HG03521 (cell line): ENCODE measurements around the gene SNRPD2.
A peak's percentile ranks its signal among the peaks of the same experiment; 100 is the strongest.

Source experiments
- ATAC-seq: cut with Tn5 transposase; IDR thresholded peaks from one replicate; pipeline ENCODE4 v1.9.1; 2021; ENCODE audit warnings: mild to moderate bottlenecking, moderate library complexity; ENCODE audit not compliant: unreplicated experiment

The SNRPD2 gene

DNA sequence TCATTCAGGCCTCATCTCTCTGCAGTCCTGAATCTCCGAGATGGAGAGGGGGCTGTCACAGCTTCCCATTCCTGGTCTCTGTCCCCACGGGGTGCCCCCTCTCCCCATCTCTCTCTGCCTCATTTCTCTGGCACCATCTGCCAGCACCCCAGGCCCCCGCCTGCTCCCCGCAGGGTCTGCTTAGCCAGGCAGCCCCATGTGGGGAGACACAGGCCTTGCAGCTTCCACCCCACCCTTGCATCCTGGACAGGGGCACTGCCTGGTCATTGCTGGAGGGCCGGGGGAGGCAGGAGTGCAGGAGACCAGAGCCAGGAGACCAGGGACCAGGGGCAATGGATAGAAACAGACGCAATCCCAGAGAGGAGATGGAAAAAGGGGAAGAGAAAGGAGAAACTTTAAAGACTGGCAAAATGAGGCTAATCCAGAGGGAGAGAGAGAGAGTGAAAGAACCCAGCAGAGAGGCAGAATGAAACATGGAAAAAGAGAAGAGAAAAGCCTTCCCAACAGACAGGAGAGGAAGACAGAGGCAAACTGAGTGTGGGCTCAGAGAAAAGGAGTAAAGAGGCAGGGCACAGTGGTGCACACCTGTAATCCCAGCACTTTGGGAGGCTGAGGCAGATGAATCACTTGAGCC lies 32.5 kb downstream of the SNRPD2 start:
- ATAC-seq: no peak

DNA sequence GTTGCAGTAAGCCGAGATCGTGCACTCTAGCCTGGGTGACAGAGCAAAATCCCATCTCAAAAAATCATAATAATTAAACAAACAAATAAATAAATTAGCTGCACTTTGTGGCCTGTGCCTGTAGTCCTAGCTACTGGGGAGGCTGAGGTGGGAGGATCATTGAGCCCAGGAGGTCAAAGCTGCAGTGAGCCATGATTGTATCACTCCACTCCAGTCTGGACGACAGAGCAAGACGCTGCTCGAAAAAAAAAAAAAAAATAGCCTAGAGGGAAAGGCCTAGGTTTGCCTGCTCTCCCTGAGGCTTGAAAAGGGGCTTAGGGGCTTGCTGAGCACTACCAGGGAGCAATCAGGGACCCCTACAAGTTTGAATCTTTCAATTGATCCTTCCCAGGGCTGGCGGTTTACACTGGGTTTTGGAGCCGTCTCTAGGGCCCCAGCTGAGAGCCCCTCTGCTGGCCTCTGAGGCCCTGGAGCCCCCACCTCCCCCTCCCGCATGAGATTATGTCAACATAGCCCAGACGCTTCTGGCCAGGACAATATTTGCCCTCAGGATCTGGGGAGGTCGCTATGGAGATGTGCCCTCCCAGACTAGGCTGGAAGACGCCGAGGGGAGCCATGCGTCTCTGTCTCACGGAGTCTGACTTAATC lies 34.1 kb downstream of the SNRPD2 start:
- no peak for ATAC-seq

GRCh38 chr19:45655073-45655472 lies 36.7 kb downstream of the SNRPD2 start:
- no peak for ATAC-seq

DNA sequence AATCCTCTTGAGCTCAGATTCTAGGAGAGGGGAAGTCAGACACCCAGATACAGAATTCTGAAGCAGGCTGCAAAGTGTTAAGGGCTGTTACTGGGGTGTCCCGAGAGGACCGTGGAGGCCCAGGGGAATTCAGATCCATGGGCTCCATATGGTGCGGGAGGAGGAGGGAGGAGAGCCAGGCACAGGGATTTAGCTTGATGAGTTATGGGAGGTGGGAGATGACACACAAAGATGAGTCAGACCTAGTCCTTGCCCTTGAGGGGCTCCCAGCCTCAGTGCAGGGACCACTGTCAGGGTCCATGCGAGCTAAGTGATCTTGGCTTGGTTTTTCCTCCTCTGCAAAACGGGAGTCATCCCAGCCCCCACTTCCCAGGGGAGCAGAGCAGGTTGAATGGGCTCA lies 38.1 kb downstream of the SNRPD2 start:
- ATAC-seq: no peak

DNA sequence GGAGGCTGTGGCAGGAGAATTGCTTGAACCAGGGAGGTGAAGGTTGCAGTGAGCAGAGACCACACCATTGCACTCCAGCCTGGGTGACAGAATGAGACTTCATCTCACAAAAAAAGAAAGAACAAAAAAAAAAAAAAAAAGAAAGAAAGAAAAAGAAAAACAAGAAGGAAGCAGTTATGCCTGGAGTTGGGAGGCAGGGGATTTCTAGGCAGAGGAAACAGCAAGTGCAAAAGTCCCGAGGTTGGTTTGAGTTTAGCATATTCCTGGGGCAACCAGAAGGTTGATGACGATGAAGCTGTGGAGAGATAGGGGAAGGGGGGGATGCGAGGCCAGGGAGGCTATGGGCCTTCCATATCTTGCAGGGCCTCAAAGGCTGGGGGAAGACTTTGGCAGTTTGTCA lies 41.0 kb downstream of the SNRPD2 start:
- ATAC-seq: no peak

- no peak for ATAC-seq
Measured at GRCh38 chr19:45646345-45646698, 45.4 kb downstream of the SNRPD2 start.

GRCh38 chr19:45645631-45646344 lies 46.0 kb downstream of the SNRPD2 start:
- peak; percentile 29 for ATAC-seq

GRCh38 chr19:45645068-45645630 lies 46.6 kb downstream of the SNRPD2 start:
- no peak for ATAC-seq

DNA sequence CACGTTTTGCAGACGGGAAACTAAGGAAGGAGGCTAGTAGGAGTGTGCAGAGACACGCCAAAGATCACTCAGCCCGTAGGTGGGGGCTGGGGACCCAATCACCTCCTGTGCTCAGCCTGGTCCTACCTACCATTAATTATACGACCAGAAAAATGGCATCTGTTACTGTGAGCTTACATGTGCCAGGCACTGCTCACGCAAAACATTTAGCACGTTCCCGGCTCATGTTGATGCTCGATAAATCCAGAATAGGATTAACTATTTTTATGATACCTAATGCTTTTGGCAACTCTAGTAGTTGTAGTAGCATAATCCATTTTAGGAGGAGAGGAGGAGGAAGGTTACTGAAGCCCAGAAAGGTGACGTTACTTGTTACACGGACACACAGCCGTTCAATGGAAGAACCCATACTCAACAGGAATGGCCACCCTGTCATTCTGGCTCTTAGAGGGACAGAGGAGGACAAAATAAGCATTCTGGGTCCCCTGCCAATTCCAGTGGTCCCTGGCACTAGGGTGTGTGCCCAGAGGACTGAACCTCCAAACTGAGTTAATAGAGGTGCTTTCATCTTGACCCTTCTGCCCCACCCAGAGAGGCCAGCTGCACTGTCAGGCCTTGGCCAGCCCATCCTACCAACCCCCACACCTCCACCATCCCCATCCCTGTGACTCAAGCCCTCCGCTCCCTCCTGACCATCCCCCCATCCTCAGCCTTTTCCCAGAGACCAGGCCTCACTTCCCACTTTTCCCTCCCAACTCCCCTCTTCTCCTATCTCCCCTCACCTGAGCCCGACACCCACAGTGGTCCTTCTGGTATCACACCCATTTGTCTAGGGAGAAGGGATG lies 47.6 kb downstream of the SNRPD2 start:
- no peak for ATAC-seq

GRCh38 chr19:45643024-45643926 lies 48.5 kb downstream of the SNRPD2 start:
- no peak for ATAC-seq

DNA sequence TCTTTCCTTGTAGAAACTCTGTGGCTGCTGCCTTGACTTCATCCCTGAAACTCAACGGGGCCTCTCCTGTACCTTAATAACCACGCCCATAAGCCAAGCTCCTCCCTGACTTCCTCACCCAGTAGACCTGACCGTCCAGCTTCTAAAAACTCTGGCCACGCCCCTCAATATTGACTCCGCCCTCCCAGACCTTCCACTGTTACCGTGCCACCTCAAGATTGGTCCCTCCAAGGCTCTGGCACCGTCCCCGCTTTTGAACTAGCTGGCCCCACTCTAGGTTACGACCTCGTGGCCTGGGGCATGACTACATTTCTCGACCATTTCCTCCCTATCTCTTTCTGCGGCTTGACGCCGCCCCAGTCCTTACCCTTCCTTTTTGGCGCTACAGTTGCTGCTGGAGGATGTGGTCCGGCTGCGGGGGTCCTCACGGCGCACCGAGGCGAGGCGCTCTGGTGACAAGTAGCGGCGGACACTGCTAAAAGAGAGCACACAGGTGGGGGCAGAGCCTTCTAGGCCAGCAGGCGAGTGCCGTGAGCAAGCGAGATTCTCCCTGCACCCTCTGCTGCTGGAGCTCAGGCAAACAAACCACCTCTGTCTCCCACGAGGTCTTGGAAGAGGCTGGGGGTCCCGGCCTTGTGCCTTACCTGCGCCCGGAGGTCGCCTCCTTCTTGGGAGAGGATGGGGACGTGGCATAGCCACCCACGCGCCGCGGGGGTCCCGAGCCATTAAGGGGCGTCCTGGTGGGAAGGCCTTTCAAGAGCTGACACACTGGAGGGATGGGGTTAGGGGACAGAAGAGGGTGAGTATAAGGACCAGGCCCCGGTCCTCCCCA lies 50.3 kb downstream of the SNRPD2 start:
- ATAC-seq: peak; percentile 38

- ATAC-seq: no peak
Measured at GRCh38 chr19:45640849-45641273, 50.9 kb downstream of the SNRPD2 start.

DNA sequence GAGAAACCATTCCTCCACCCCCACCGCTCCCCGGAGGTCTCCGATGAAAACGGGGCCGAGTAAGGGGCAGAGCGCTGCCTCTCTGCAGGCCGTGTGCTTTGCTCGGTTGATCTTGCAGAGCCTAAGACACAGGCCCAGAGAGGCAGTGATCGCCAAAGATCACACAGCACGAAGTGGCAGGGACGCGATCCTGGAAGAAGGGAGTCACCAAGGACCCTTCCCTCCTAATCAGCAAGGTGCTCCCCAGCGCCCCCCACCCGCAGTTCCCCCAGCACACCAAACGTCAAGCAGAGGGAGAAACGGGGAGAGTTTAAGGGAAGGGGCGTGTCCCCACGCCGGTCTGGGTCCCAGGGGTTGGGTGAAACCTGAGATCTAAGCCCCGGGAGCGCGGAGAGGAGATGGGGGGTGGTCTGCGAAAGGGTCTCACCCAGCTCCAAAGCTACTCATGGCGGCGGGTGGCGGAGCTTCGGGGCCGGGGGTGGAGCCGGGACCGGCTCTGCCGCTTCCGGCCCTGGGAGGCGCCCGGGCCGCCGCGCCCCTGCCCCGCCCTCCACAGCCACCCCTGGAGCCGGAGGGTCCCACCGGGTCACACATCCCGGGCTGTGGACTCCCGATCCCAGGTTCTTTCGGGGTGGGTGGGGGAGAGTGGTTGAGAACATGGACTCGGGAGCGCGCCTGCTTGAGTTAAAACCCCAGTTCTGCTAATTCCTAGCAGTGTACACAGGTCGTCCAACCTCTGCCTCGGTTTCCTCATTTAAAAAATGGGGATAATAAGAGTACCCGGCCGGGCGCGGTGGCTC lies 52.6 kb downstream of the SNRPD2 start, which contains the start of gene EML2:
Gene EML2 (minus strand): TSS at position 468 of the 800 bp plus-strand sequence. CDS start 21 bp downstream, at position 447.
- no peak for ATAC-seq

GRCh38 chr19:45637890-45638667 lies 53.7 kb downstream of the SNRPD2 start:
- ATAC-seq: no peak
